Neural cell (in vitro differentiated cells): ENCODE measurements around the gene WTIP. TPM values are rescaled to one million over a fixed set of nuclear protein-coding genes. Genes with fewer than 3 reads are reported as not detected.

Experiments
- H2AFZ ChIP-seq: fragments of 200-600, 300-800 bp; sonication (generic), shearing (Covaris generic); 2 replicates; pipeline ENCODE4 v1.6.0; 2014; ENCODE audit warnings: low read depth, mild to moderate bottlenecking, antibody characterized with exemption, low read length, moderate library complexity
- H3F3A ChIP-seq: fragments of 200-600 bp; shearing (Covaris generic); 2 replicates; pipeline ENCODE4 v1.6.1; 2016; ENCODE audit warnings: mild to moderate bottlenecking, moderate library complexity, mixed read lengths, antibody characterized with exemption, low read length; ENCODE audit not compliant: insufficient read depth, poor library complexity, severe bottlenecking
- H3K27ac ChIP-seq: fragments of 200-600, 300-800 bp; sonication (generic), shearing (Covaris generic); 2 replicates; pipeline ENCODE4 v1.5.1; 2014; ENCODE audit warnings: mild to moderate bottlenecking, low read length, moderate library complexity
- H3K27me3 ChIP-seq: fragments of 300-800, 200-600 bp; sonication (generic), shearing (Covaris generic); 2 replicates; pipeline ENCODE4 v1.6.0; 2014; ENCODE audit warnings: mild to moderate bottlenecking, low read depth, low read length, moderate library complexity; ENCODE audit not compliant: insufficient read depth
- H3K36me3 ChIP-seq: fragments of 300-800, 200-600 bp; sonication (generic), shearing (Covaris generic); 2 replicates; pipeline ENCODE4 v1.5.1; 2014; ENCODE audit warnings: mild to moderate bottlenecking, antibody characterized with exemption, low read length, moderate library complexity; ENCODE audit not compliant: insufficient read depth
- H3K4me2 ChIP-seq: fragments of 300-800, 200-600 bp; sonication (generic), shearing (Covaris generic); 2 replicates; pipeline ENCODE4 v1.6.0; 2014; ENCODE audit warnings: mild to moderate bottlenecking, low read length
- H3K4me3 ChIP-seq: fragments of 300-800, 200-600 bp; sonication (generic), shearing (Covaris generic); 2 replicates; pipeline ENCODE4 v1.5.1; 2014; ENCODE audit warnings: mild to moderate bottlenecking, low read length, moderate library complexity
- H3K79me2 ChIP-seq: fragments of 200-600 bp; shearing (Covaris generic); replicated peaks from 2 replicates; pipeline ENCODE4 v1.6.0; 2014; ENCODE audit warnings: mild to moderate bottlenecking, low read length, moderate library complexity; ENCODE audit not compliant: insufficient read depth
- H3K9ac ChIP-seq: fragments of 300-800, 200-600 bp; sonication (generic), shearing (Covaris generic); 2 replicates; pipeline ENCODE4 v1.6.1; 2016; ENCODE audit warnings: mild to moderate bottlenecking, low read length, mixed read lengths
- H3K9me2 ChIP-seq: fragments of 200-600 bp; shearing (Covaris generic); 2 replicates; pipeline ENCODE4 v1.6.1; 2016; ENCODE audit warnings: mild to moderate bottlenecking, low read length, mixed read lengths; ENCODE audit not compliant: insufficient read depth
- H3K9me3 ChIP-seq: fragments of 200-600, 300-800 bp; sonication (generic), shearing (Covaris generic); 2 replicates; pipeline ENCODE4 v1.6.1; 2016; ENCODE audit warnings: mild to moderate bottlenecking, mixed run types, low read length, moderate library complexity, mixed read lengths
- H4K20me1 ChIP-seq: fragments of 200-600 bp; shearing (Covaris generic); 2 replicates; pipeline ENCODE4 v1.6.1; 2016; ENCODE audit warnings: mild to moderate bottlenecking, mixed run types; ENCODE audit not compliant: insufficient read depth
- EP300 ChIP-seq: fragments of 450-650 bp; conservative IDR thresholded peaks from 2 replicates; pipeline ENCODE4 v1.6.1; 2014; ENCODE audit warnings: antibody characterized with exemption, mild to moderate bottlenecking, moderate library complexity; ENCODE audit not compliant: poor library complexity, severe bottlenecking
- EZH2 ChIP-seq: fragments of 200-600, 300-800 bp; shearing (Covaris generic), sonication (generic); IDR thresholded peaks from 2 replicates; pipeline ENCODE4 v1.6.1; 2014; ENCODE audit warnings: antibody characterized with exemption, low read length, borderline replicate concordance, mild to moderate bottlenecking; ENCODE audit not compliant: insufficient read depth, poor library complexity, severe bottlenecking
- MXI1 ChIP-seq: fragments of 450-650 bp; conservative IDR thresholded peaks from 2 replicates; pipeline ENCODE4 v1.6.1; 2014; ENCODE audit warnings: antibody characterized with exemption, mild to moderate bottlenecking; ENCODE audit not compliant: poor library complexity, severe bottlenecking
- POLR2AphosphoS5 ChIP-seq: IDR thresholded peaks from 2 replicates; pipeline ENCODE4 v1.6.1; 2012
- RAD21 ChIP-seq: fragments of 450-650 bp; conservative IDR thresholded peaks from 2 replicates; pipeline ENCODE4 v1.6.1; 2014; ENCODE audit warnings: antibody characterized with exemption, mild to moderate bottlenecking, moderate library complexity
- REST ChIP-seq: IDR thresholded peaks from 2 replicates; pipeline ENCODE4 v1.6.1; 2012; ENCODE audit warnings: borderline replicate concordance
- SMC3 ChIP-seq: fragments of 450-650 bp; conservative IDR thresholded peaks from 2 replicates; pipeline ENCODE4 v1.6.1; 2014; ENCODE audit warnings: antibody characterized with exemption, mild to moderate bottlenecking, moderate library complexity; ENCODE audit not compliant: poor library complexity
- TAF1 ChIP-seq: IDR thresholded peaks from 2 replicates; pipeline ENCODE4 v1.6.1; 2012; ENCODE audit warnings: low read depth
- polyA plus RNA-seq: library from polyadenylated mRNA; depleted of rRNA; stranded (reverse); fragments of >200 nt; gene quantifications from 2 replicates; pipeline ENCODE4 v1.2.3, GENCODE V29; 2014
- TF ChIP-seq, protein P1 (sequence below): fragments of 450-650 bp; IDR thresholded peaks from 2 replicates; pipeline ENCODE4 v1.5.1; 2014; ENCODE audit warnings: antibody characterized with exemption, mild to moderate bottlenecking, moderate library complexity; ENCODE audit not compliant: poor library complexity, severe bottlenecking

The WTIP gene
- polyA plus RNA-seq, 1 donor from 2014 or later: 9.8 TPM

DNA sequence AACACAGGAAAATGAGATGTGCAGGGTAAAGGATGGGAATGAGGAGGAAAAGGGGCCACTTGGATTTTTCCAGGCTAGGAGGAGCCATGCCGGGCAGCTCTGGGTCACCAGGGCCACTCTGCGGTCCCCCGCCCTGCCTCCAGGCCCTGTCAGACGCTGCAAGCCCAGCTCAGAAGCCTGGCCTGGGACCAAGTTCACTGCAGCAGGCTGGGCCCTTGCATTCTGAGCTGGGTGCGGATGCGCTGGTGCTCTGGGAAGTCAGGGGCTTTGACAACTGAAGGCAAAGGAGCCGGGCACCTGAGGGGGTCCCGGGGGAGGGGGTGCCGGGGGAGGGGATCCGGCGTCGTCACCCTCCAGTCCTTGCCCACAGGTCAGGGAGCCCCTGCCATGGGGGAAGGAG is 77.5 kb downstream of the WTIP start:
- Histone ChIP-seq H3K79me2 (no peaks in the 10 kb centered on the region), H3K9me2 (no peaks in the 10 kb centered on the region), H3K27ac (no peak overlapping the region), H2AFZ (no peak overlapping the region), H3F3A (no peaks in the 10 kb centered on the region), H4K20me1 (no peaks in the 10 kb centered on the region), H3K36me3 (no peaks in the 10 kb centered on the region), H3K9ac (no peak overlapping the region), H3K27me3 (no peaks in the 10 kb centered on the region), H3K4me2 (no peak overlapping the region), H3K9me3 (no peaks in the 10 kb centered on the region), H3K4me3 (no peak overlapping the region)
- no peak for TF ChIP-seq EP300
- TF ChIP-seq MXI1: no peak
- TF ChIP-seq REST: no peak
- TF ChIP-seq, protein P1, sequence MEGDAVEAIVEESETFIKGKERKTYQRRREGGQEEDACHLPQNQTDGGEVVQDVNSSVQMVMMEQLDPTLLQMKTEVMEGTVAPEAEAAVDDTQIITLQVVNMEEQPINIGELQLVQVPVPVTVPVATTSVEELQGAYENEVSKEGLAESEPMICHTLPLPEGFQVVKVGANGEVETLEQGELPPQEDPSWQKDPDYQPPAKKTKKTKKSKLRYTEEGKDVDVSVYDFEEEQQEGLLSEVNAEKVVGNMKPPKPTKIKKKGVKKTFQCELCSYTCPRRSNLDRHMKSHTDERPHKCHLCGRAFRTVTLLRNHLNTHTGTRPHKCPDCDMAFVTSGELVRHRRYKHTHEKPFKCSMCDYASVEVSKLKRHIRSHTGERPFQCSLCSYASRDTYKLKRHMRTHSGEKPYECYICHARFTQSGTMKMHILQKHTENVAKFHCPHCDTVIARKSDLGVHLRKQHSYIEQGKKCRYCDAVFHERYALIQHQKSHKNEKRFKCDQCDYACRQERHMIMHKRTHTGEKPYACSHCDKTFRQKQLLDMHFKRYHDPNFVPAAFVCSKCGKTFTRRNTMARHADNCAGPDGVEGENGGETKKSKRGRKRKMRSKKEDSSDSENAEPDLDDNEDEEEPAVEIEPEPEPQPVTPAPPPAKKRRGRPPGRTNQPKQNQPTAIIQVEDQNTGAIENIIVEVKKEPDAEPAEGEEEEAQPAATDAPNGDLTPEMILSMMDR: no peak
- TF ChIP-seq RAD21: no peak
- no peak for TF ChIP-seq POLR2AphosphoS5
- no peak for TF ChIP-seq SMC3
- TF ChIP-seq TAF1: no peak
- no peak for TF ChIP-seq EZH2

DNA sequence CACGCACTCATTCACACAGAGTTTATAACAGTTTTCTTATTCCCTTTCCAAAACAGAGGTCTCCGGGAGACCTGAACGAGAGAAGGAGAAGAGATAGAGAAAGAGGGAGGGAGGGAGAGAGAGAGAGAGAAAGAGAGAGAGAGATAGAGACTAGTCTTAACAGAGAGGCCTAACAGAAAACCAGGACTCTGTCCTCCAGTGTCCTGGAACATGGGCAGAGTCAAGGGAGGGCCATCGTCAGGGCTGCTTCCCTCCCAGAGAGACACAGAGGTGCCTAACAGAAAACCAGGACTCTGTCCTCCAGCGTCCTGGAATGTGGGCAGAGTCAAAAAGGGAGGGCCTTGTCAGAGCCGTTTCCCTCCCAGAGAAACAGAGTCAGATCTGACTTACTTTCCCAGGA is 78.7 kb downstream of the WTIP start:
- Histone ChIP-seq H3K27ac (no peak overlapping the region), H3K9ac (no peak overlapping the region), H2AFZ (no peak overlapping the region), H3K79me2 (no peaks in the 10 kb centered on the region), H3K36me3 (no peaks in the 10 kb centered on the region), H3K4me3 (no peak overlapping the region), H4K20me1 (no peaks in the 10 kb centered on the region), H3K9me3 (no peaks in the 10 kb centered on the region), H3K9me2 (no peaks in the 10 kb centered on the region), H3K27me3 (no peaks in the 10 kb centered on the region), H3K4me2 (no peak overlapping the region), H3F3A (no peaks in the 10 kb centered on the region)
- no peak for TF ChIP-seq TAF1
- TF ChIP-seq, protein P1: no peak
- TF ChIP-seq MXI1: no peak
- TF ChIP-seq REST: no peak
- TF ChIP-seq SMC3: no peak
- TF ChIP-seq EZH2: no peak
- TF ChIP-seq RAD21: no peak
